Measurements from ENCODE around the gene SERPINF2.

- TF ChIP-seq SPI1 (IDR thresholded peaks at IDR 0.05; ENCODE audit: low read depth, low read length) (no peak), POLR2A (IDR thresholded peaks at IDR 0.05; ENCODE audit: low read depth, low read length) (no peak), POLR2AphosphoS5 (IDR thresholded peaks at IDR 0.05; ENCODE audit: low read depth, low read length) (no peak)
These were observed 10.3 kb upstream of the SERPINF2 start for GRCh38 chr17:1732241-1732832.

All from GM12891 (cell line).